SK-N-SH treated with all-trans-retinoic acid at 6 μM for 48 hours (cell line): ENCODE measurements around the gene TMEM132C.

Source experiments
- ATAC-seq: fragments of 200-7000 bp; cut with Tn5 transposase; 3 replicates; pipeline ENCODE4 v1.9.1; 2020; ENCODE audit warnings: mild to moderate bottlenecking, moderate library complexity
- ARNTL ChIP-seq: fragments of 450-650 bp; formaldehyde crosslinking; IDR thresholded peaks from 2 replicates; pipeline ENCODE4 v1.5.0; 2020; ENCODE audit warnings: low read depth, mild to moderate bottlenecking, moderate library complexity, borderline replicate concordance
- BACH2 ChIP-seq: fragments of 250-450 bp; sonication (Bioruptor Pico); IDR thresholded peaks from 2 replicates; pipeline ENCODE4 v1.9.0; 2021; ENCODE audit warnings: mild to moderate bottlenecking, borderline replicate concordance
- CREB5 ChIP-seq: fragments of 250-450 bp; sonication (Bioruptor Pico); IDR thresholded peaks from 2 replicates; pipeline ENCODE4 v1.5.1; 2020; ENCODE audit warnings: low read depth, mild to moderate bottlenecking, moderate library complexity
- CSDC2 ChIP-seq: fragments of 250-450 bp; sonication (Bioruptor Pico); IDR thresholded peaks from 2 replicates; pipeline ENCODE4 v1.5.0; 2020; ENCODE audit warnings: mild to moderate bottlenecking, moderate library complexity
- CSRNP3 ChIP-seq: fragments of 250-450 bp; sonication (Bioruptor Pico); IDR thresholded peaks from 2 replicates; pipeline ENCODE4 v1.5.1; 2021; ENCODE audit warnings: mild to moderate bottlenecking, moderate library complexity
- ESRRG ChIP-seq: fragments of 250-450 bp; sonication (Bioruptor Pico); IDR thresholded peaks from 2 replicates; pipeline ENCODE4 v1.6.1; 2021; ENCODE audit warnings: mild to moderate bottlenecking
- GLIS3 ChIP-seq: fragments of 250-450 bp; sonication (Bioruptor Pico); IDR thresholded peaks from 2 replicates; pipeline ENCODE4 v1.5.0; 2020; ENCODE audit warnings: mild to moderate bottlenecking, moderate library complexity
- ISL1 ChIP-seq: fragments of 250-450 bp; sonication (Bioruptor Pico); IDR thresholded peaks from 2 replicates; pipeline ENCODE4 v2.1.2; 2022; ENCODE audit warnings: mild to moderate bottlenecking, moderate library complexity
- OSR1 ChIP-seq: fragments of 250-450 bp; sonication (Bioruptor Pico); IDR thresholded peaks from 2 replicates; pipeline ENCODE4 v1.8.0; 2022; ENCODE audit warnings: moderate library complexity, mild to moderate bottlenecking, inconsistent platforms
- PATZ1 ChIP-seq: fragments of 250-450 bp; sonication (Bioruptor Pico); IDR thresholded peaks from 2 replicates; pipeline ENCODE4 v1.8.0; 2020; ENCODE audit warnings: mild to moderate bottlenecking, moderate library complexity, borderline replicate concordance
- POU6F1 ChIP-seq: fragments of 250-450 bp; sonication (Bioruptor Pico); IDR thresholded peaks from 2 replicates; pipeline ENCODE4 v1.8.0; 2021; ENCODE audit warnings: low read depth, mild to moderate bottlenecking, moderate library complexity, borderline replicate concordance
- PPARA ChIP-seq: fragments of 250-450 bp; sonication (Bioruptor Pico); IDR thresholded peaks from 2 replicates; pipeline ENCODE4 v1.5.0; 2020; ENCODE audit warnings: mild to moderate bottlenecking, borderline replicate concordance
- RARB ChIP-seq: fragments of 250-450 bp; sonication (Bioruptor Pico); IDR thresholded peaks from 2 replicates; pipeline ENCODE4 v1.8.0; 2021; ENCODE audit warnings: mild to moderate bottlenecking, moderate library complexity
- SNAI2 ChIP-seq: fragments of 250-450 bp; sonication (Bioruptor Pico); IDR thresholded peaks from 2 replicates; pipeline ENCODE4 v1.5.0; 2020; ENCODE audit warnings: mild to moderate bottlenecking, moderate library complexity
- TCF4 ChIP-seq: fragments of 250-450 bp; sonication (Bioruptor Pico); IDR thresholded peaks from 2 replicates; pipeline ENCODE4 v1.8.0; 2021; ENCODE audit warnings: mild to moderate bottlenecking, moderate library complexity, borderline replicate concordance
- TOX ChIP-seq: fragments of 250-450 bp; sonication (Bioruptor Pico); IDR thresholded peaks from 2 replicates; pipeline ENCODE4 v1.8.0; 2021; ENCODE audit warnings: mild to moderate bottlenecking, moderate library complexity, borderline replicate concordance
- TSHZ2 ChIP-seq: fragments of 250-450 bp; sonication (Bioruptor Pico); IDR thresholded peaks from 2 replicates; pipeline ENCODE4 v1.5.0; 2020; ENCODE audit warnings: mild to moderate bottlenecking, moderate library complexity
- ZC3H10 ChIP-seq: fragments of 250-450 bp; sonication (Bioruptor Pico); IDR thresholded peaks from 2 replicates; pipeline ENCODE4 v1.5.1; 2021; ENCODE audit warnings: mild to moderate bottlenecking, moderate library complexity
- ZFP3 ChIP-seq: fragments of 250-450 bp; sonication (Bioruptor Pico); IDR thresholded peaks from 2 replicates; pipeline ENCODE4 v1.5.0; 2020; ENCODE audit warnings: mild to moderate bottlenecking, moderate library complexity
- ZFP30 ChIP-seq: fragments of 450-650 bp; formaldehyde crosslinking; IDR thresholded peaks from 2 replicates; pipeline ENCODE4 v1.5.0; 2022; ENCODE audit warnings: mild to moderate bottlenecking, moderate library complexity
- ZNF565 ChIP-seq: fragments of 450-650 bp; formaldehyde crosslinking; conservative IDR thresholded peaks from 2 replicates; pipeline ENCODE4 v1.5.0; 2020; ENCODE audit warnings: low read depth, mild to moderate bottlenecking, moderate library complexity
- ZNF70 ChIP-seq: fragments of 450-650 bp; formaldehyde crosslinking; IDR thresholded peaks from 2 replicates; pipeline ENCODE4 v1.5.0; 2020; ENCODE audit warnings: mild to moderate bottlenecking, moderate library complexity
- ZNF8 ChIP-seq: fragments of 450-650 bp; formaldehyde crosslinking; IDR thresholded peaks from 2 replicates; pipeline ENCODE4 v1.5.0; 2020; ENCODE audit warnings: mild to moderate bottlenecking, moderate library complexity

TMEM132C gene

GRCh38 chr12:128323145-128323920 lies 56.4 kb downstream of the TMEM132C start (continued):
- TF ChIP-seq OSR1 (CRISPR knock-in tag) = no peak
- TF ChIP-seq ZNF565 = no peak
- no peak for TF ChIP-seq SNAI2 (CRISPR knock-in tag)
- no peak for TF ChIP-seq ARNTL
- no peak for TF ChIP-seq CSDC2 (CRISPR knock-in tag)
- no peak for TF ChIP-seq PATZ1 (CRISPR knock-in tag)
- no peak for TF ChIP-seq BACH2
- TF ChIP-seq GLIS3 (CRISPR knock-in tag) = no peak
- no peak for TF ChIP-seq ISL1
- TF ChIP-seq, all 23 proteins: peak for 0

- no peak for TF ChIP-seq PATZ1 (CRISPR knock-in tag)
- no peak for TF ChIP-seq CSRNP3
- no peak for TF ChIP-seq ZNF565
- no peak for TF ChIP-seq ZFP3 (CRISPR knock-in tag)
- TF ChIP-seq PPARA (CRISPR knock-in tag) = no peak
- no peak for TF ChIP-seq ZNF8 (CRISPR knock-in tag)
- no peak for TF ChIP-seq CREB5
- TF ChIP-seq ARNTL = no peak
- no peak for TF ChIP-seq BACH2
- no peak for TF ChIP-seq SNAI2 (CRISPR knock-in tag)
- TF ChIP-seq TCF4 (CRISPR knock-in tag) = no peak
- no peak for TF ChIP-seq ZC3H10 (CRISPR knock-in tag)
- no peak for TF ChIP-seq ZFP30 (CRISPR knock-in tag)
- TF ChIP-seq ESRRG (CRISPR knock-in tag) = no peak
- no peak for TF ChIP-seq TOX (CRISPR knock-in tag)
- TF ChIP-seq GLIS3 (CRISPR knock-in tag) = no peak
- TF ChIP-seq POU6F1 (CRISPR knock-in tag) = no peak
- ATAC-seq = no peak
Measured at GRCh38 chr12:128325646-128326045, 58.7 kb downstream of the TMEM132C start.

- no peak for ATAC-seq
- no peak for TF ChIP-seq GLIS3 (CRISPR knock-in tag)
- no peak for TF ChIP-seq ZNF565
- TF ChIP-seq RARB (CRISPR knock-in tag) = no peak
- TF ChIP-seq TCF4 (CRISPR knock-in tag) = no peak
- TF ChIP-seq TOX (CRISPR knock-in tag) = no peak
- no peak for TF ChIP-seq ZFP3 (CRISPR knock-in tag)
- no peak for TF ChIP-seq CREB5
- no peak for TF ChIP-seq BACH2
- TF ChIP-seq ZC3H10 (CRISPR knock-in tag) = no peak
- TF ChIP-seq ISL1 = no peak
- no peak for TF ChIP-seq TSHZ2 (CRISPR knock-in tag)
- TF ChIP-seq ZFP30 (CRISPR knock-in tag) = no peak
- TF ChIP-seq ZNF8 (CRISPR knock-in tag) = no peak
- no peak for TF ChIP-seq OSR1 (CRISPR knock-in tag)
- no peak for TF ChIP-seq SNAI2 (CRISPR knock-in tag)
- no peak for TF ChIP-seq ESRRG (CRISPR knock-in tag)
- TF ChIP-seq ZNF70 = no peak
Measured at GRCh38 chr12:128326406-128326805, 59.4 kb downstream of the TMEM132C start.
